GM23248 (cell line): ENCODE measurements around the gene TMEM171. TPM values are rescaled to one million over a fixed set of nuclear protein-coding genes. Genes with fewer than 3 reads are reported as not detected.

ENCODE experiments used
- DNase-seq: peaks from one replicate; pipeline ENCODE4 v3.0.0-alpha.2; 2015
- H2AFZ ChIP-seq: fragments of 200-600 bp; sonication (generic); 2 replicates; pipeline ENCODE4 v1.6.1; 2016; ENCODE audit warnings: antibody characterized with exemption
- H3F3A ChIP-seq: fragments of 200-600 bp; sonication (generic); 2 replicates; pipeline ENCODE4 v1.6.1; 2016; ENCODE audit warnings: mild to moderate bottlenecking, antibody characterized with exemption, mixed run types; ENCODE audit not compliant: insufficient read depth
- H3K27ac ChIP-seq: fragments of 200-600 bp; sonication (generic); 2 replicates; pipeline ENCODE4 v1.5.1; 2016; ENCODE audit warnings: mild to moderate bottlenecking
- H3K27me3 ChIP-seq: fragments of 200-600 bp; sonication (generic); replicated peaks from 2 replicates; pipeline ENCODE4 v1.6.1; 2016; ENCODE audit warnings: mild to moderate bottlenecking; ENCODE audit not compliant: insufficient read depth
- H3K36me3 ChIP-seq: fragments of 200-600 bp; sonication (generic); 2 replicates; pipeline ENCODE4 v1.6.1; 2016; ENCODE audit warnings: low read depth, mild to moderate bottlenecking
- H3K4me1 ChIP-seq: fragments of 200-600 bp; sonication (generic); 2 replicates; pipeline ENCODE4 v1.6.1; 2016; ENCODE audit warnings: mild to moderate bottlenecking; ENCODE audit not compliant: insufficient read depth
- H3K4me2 ChIP-seq: fragments of 200-600 bp; sonication (generic); one replicate; pipeline ENCODE4 v1.6.1; 2016; ENCODE audit warnings: mild to moderate bottlenecking; ENCODE audit not compliant: unreplicated experiment
- H3K4me3 ChIP-seq: fragments of 200-600 bp; sonication (generic); 2 replicates; pipeline ENCODE4 v1.5.1; 2016; ENCODE audit warnings: mild to moderate bottlenecking
- H3K79me2 ChIP-seq: fragments of 200-600 bp; sonication (generic); 2 replicates; pipeline ENCODE4 v1.6.1; 2016; ENCODE audit warnings: mild to moderate bottlenecking; ENCODE audit not compliant: insufficient read depth
- H3K9ac ChIP-seq: fragments of 200-600 bp; sonication (generic); 2 replicates; pipeline ENCODE4 v1.6.1; 2016; ENCODE audit warnings: mild to moderate bottlenecking
- H3K9me2 ChIP-seq: fragments of 200-600 bp; sonication (generic); 2 replicates; pipeline ENCODE4 v1.6.1; 2016; ENCODE audit warnings: mixed run types, mild to moderate bottlenecking, moderate library complexity; ENCODE audit not compliant: insufficient read depth
- H3K9me3 ChIP-seq: fragments of 200-600 bp; sonication (generic); one replicate; pipeline ENCODE4 v1.6.1; 2017; ENCODE audit warnings: low read depth
- H4K20me1 ChIP-seq: fragments of 200-600 bp; sonication (generic); 2 replicates; pipeline ENCODE4 v1.6.0; 2016; ENCODE audit not compliant: insufficient read depth
- EZH2 ChIP-seq: fragments of 200-600 bp; sonication (generic); IDR thresholded peaks from 2 replicates; pipeline ENCODE4 v1.6.1; 2018; ENCODE audit warnings: antibody characterized with exemption, mild to moderate bottlenecking; ENCODE audit not compliant: insufficient read depth, poor library complexity, severe bottlenecking
- EZH2phosphoT487 ChIP-seq: fragments of 200-600 bp; sonication (generic); IDR thresholded peaks from 2 replicates; pipeline ENCODE4 v1.6.1; 2018; ENCODE audit warnings: antibody characterized with exemption, moderate library complexity, mild to moderate bottlenecking, low read depth; ENCODE audit not compliant: insufficient read depth
- WGBS, 2 experiments: methylation state at CpG; one replicate each; pipeline ENCODE4 v1.1.6; 2015 to 2017; ENCODE audit warnings: low lambda C conversion rate in 2 of 2, low coverage in 1 of 2; ENCODE audit errors: missing lambda C conversion rate in 2 of 2; 5-methylcytosine and 5-hydroxymethylcytosine counted together
- in situ Hi-C: fragments of 300-500 bp; cut with MboI; formaldehyde crosslinking; loops from 2 replicates; pipeline ENCODE4 v1.15.0; 2020
- polyA plus RNA-seq: library from polyadenylated mRNA; unstranded; fragments of >200 nt; fragmentation: Nextera tagmentation; extraction: Ambion mirVana; gene quantifications from 2 replicates; pipeline ENCODE4 v1.2.1, GENCODE V29; 2016
- total RNA-seq: library from RNA; depleted of rRNA; stranded (reverse); fragments of >200 nt; shearing (Covaris generic); gene quantifications from 2 replicates; pipeline ENCODE4 v1.2.3, GENCODE V29; 2014

TMEM171 gene
- total and polyA plus RNA-seq, 2 experiments from 2014 or later, result 6.7 to 11.0 TPM

DNA sequence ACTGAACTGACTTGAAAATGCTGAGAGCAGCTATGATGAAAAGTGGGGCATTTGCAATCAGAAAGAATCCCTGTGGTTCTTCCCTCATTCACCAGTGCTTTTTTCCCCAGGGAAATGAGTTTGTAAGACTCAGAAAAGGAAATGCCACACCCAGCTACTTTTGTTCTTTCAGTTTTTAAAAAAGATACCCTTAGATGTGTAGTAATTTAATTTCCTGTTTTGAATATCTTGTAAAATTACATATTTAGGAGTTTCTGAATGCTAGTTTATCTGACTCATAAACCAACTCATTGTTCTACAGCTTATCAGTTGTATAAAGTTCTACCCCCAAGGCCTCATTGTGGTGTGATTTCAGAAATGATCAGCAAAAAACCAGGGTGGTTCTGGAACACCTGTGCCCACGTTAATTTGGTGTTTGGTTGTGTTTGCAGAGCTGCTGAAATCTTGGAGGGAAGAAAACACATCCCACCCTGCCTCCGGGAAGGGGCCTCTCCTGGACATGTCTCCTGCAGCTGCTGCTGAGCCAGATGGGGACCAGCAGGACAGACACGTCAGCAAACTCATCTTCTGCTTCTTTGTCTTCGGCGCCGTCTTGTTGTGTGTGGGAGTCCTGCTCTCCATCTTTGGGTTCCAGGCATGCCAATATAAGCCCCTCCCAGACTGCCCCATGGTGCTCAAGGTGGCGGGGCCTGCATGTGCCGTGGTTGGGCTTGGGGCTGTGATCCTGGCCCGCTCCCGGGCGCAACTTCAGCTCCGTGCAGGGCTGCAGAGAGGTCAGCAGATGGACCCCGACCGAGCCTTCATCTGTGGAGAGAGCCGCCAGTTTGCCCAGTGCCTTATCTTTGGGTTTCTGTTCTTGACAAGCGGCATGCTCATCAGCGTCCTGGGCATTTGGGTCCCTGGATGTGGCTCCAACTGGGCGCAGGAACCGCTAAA is 2.8 kb downstream of the TMEM171 start:
- in situ Hi-C loops, result no loop called here
- H3K4me2 ChIP-seq, result peak overlapping the region; percentile 70
- WGBS, 2 experiments, result 73 to 81% methylated on average over 17 to 19 of the region's 19 CpGs

DNA sequence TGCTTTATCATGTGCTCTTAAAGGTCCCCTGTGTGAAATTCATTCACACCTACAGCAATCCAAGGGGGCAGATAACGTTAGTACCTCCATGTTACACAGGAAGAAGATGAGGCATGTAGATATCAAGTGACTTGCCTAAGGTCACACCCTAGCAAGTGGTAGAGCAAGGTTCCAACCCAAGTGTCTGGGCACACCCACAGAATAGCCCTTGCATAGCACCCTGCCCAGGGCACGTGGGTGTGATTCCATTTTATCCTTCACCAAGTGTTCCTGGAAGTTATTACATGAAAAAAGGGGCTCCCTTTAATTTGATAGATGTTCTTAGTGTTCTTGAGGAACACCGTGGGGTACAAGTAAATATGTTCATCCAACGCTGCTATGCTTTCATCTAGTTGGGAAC is 4.9 kb downstream of the TMEM171 start:
- in situ Hi-C loops, result no loop called here
- Histone ChIP-seq H4K20me1 (no peaks in the 10 kb centered on the region), H3K27ac (no peak overlapping the region), H3K27me3 (no peaks in the 10 kb centered on the region), H2AFZ (no peak overlapping the region), H3K4me1 (peaks cover 20% of the 10 kb centered on the region), H3K4me2 (no peak overlapping the region), H3K79me2 (peaks cover 6% of the 10 kb centered on the region; the same call in 1 of the 2 replicates), H3K9me2 (no peaks in the 10 kb centered on the region), H3F3A (peaks cover 24% of the 10 kb centered on the region), H3K36me3 (no peaks in the 10 kb centered on the region), H3K4me3 (no peak overlapping the region), H3K9ac (no peak overlapping the region), H3K9me3 (no peaks in the 10 kb centered on the region)
- 88 to 90% methylated on average over 4 of the region's 4 CpGs for WGBS, 2 experiments
- DNase-seq, result no peak
- TF ChIP-seq EZH2phosphoT487, result no peak
- TF ChIP-seq EZH2, result no peak

More for the DNA sequence above, 2.8 kb downstream of the TMEM171 start:
- Histone ChIP-seq H3F3A (peaks cover 27% of the 10 kb centered on the region), H3K79me2 (peaks cover 6% of the 10 kb centered on the region; the same call in 1 of the 2 replicates), H3K9me2 (no peaks in the 10 kb centered on the region), H2AFZ (peak overlapping the region; percentile 31; the same call in 1 of the 2 replicates), H4K20me1 (no peaks in the 10 kb centered on the region), H3K27ac (peak overlapping the region; percentile 76), H3K36me3 (no peaks in the 10 kb centered on the region), H3K4me1 (peaks cover 20% of the 10 kb centered on the region), H3K9ac (0 out of 2 replicates have a peak overlapping the region, but pooled peaks have one; percentile 21), H3K27me3 (no peaks in the 10 kb centered on the region), H3K9me3 (no peaks in the 10 kb centered on the region), H3K4me3 (peak overlapping the region; percentile 40)
- no peak for TF ChIP-seq EZH2
- TF ChIP-seq EZH2phosphoT487, result no peak
- DNase-seq, result peak; percentile 97

DNA sequence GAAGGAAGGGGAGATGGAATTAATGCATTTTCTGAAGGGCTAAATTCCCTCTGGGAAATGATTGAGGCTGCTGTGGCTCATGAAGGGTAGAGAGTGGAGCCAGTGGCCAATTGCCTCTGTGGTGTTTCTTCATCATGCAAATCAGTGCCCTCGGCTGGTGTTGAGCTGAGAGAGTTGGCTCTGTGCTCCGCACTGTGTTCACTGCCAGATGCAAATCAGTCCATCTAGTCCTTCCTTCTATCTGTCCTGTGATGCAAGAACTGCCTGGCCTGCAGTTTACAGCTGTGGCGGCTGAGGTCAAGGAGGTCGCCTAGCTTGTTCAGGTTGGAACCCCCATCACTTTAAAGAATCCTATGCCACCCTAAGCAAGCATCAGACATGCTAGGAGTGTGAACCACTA is 6.0 kb downstream of the TMEM171 start:
- in situ Hi-C loops, result no loop called here
- peaks cover 18% of the 10 kb centered on the region for H3F3A ChIP-seq
- TF ChIP-seq EZH2phosphoT487 (no peak), EZH2 (no peak)
- no peaks in the 10 kb centered on the region for H3K9me2 ChIP-seq
- no peak for DNase-seq
- H3K4me2 ChIP-seq, result no peak overlapping the region
- no peaks in the 10 kb centered on the region for H3K27me3 ChIP-seq
- H3K79me2 ChIP-seq, result 0 out of 2 replicates have a peak, but pooled peaks cover 3% of the 10 kb centered on the region
- no peaks in the 10 kb centered on the region for H4K20me1 ChIP-seq
- no peak overlapping the region for H2AFZ ChIP-seq
- H3K4me1 ChIP-seq, result peaks cover 14% of the 10 kb centered on the region
- 78 to 84% methylated on average over 4 of the region's 4 CpGs for WGBS, 2 experiments
- no peaks in the 10 kb centered on the region for H3K9me3 ChIP-seq
- no peaks in the 10 kb centered on the region for H3K36me3 ChIP-seq
- H3K4me3 ChIP-seq, result no peak overlapping the region
- no peak overlapping the region for H3K9ac ChIP-seq
- no peak overlapping the region for H3K27ac ChIP-seq

DNA sequence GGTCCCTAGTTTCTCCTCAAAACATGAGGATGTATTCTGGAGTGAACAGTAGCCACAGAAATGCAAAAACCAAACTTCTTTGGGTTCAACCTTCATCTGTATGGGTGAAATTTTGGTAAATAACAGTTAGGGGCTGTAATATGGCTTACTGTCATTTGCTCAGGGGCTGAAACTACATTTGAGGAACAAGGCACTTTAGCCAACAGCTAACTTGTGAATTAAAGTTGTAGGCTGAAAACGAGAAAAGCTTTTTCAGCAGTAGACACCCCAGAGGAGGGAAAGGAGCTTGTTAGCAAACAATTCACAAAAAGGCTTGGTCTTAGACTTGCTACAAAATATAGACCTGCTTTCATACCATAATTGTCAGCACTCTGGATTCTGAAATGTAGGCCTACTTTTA is 6.6 kb downstream of the TMEM171 start:
- Histone ChIP-seq H3K4me1 (peaks cover 14% of the 10 kb centered on the region), H3K9ac (no peak overlapping the region), H2AFZ (no peak overlapping the region), H3K4me3 (no peak overlapping the region), H3K36me3 (no peaks in the 10 kb centered on the region), H4K20me1 (no peaks in the 10 kb centered on the region), H3K79me2 (no peaks in the 10 kb centered on the region), H3F3A (peaks cover 12% of the 10 kb centered on the region), H3K9me2 (no peaks in the 10 kb centered on the region), H3K9me3 (no peaks in the 10 kb centered on the region), H3K4me2 (no peak overlapping the region), H3K27ac (no peak overlapping the region), H3K27me3 (no peaks in the 10 kb centered on the region)
- DNase-seq, result no peak
- in situ Hi-C loops, result no loop called here
- TF ChIP-seq EZH2, result no peak
- no peak for TF ChIP-seq EZH2phosphoT487
- WGBS, 2 experiments, result 87 to 100% methylated on average over 1 of the region's 1 CpG
